ENCODE measurements around the gene ADAP2.
"Not testable (repeated sequence)": the region's sequence is repeated elsewhere in the genome, so short reads cannot be mapped to it uniquely, and the experiment has no call there.

The ADAP2 gene

DNA sequence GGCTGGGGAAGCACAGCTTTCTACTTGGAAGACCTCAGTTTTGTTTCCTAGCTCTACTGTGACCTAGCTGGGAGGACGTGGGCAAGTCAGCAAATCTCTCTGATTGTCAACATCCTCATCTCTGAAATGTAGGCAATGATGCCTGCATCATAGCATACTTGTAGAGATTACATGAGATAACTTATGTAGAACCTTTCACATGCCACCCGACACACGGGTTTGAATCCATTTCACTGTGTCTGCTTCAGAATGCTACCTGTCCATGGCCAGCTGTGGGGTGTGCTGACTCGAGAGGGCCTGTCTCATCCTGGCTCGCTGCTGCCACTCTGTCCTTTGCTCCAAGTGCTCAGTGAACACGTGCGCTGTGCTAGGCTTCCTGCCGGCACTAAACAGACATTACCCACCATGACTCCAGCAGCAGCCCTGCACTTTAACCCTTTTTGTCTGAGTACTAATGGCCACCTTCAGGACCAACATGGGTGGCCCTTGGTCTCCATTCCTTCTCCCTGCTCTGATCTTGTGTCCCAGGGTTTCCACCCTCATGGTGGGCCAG is 7.4 kb downstream of the ADAP2 start:
- no peak for DNase-seq (ENCODE audit: extremely low read depth in 1 of 2, low read depth in 1 of 2)

GRCh38 chr17:30929861-30930260 is 8.1 kb downstream of the ADAP2 start:
- not testable (repeated sequence) for DNase-seq (ENCODE audit: extremely low read depth in 1 of 2, low read depth in 1 of 2)

GRCh38 chr17:30930495-30930894 is 8.8 kb downstream of the ADAP2 start:
- DNase-seq (ENCODE audit: extremely low read depth in 1 of 2, low read depth in 1 of 2) = no peak

GRCh38 chr17:30931582-30931981 is 9.8 kb downstream of the ADAP2 start:
- not testable (repeated sequence) for DNase-seq (ENCODE audit: extremely low read depth in 1 of 2, low read depth in 1 of 2)

DNA sequence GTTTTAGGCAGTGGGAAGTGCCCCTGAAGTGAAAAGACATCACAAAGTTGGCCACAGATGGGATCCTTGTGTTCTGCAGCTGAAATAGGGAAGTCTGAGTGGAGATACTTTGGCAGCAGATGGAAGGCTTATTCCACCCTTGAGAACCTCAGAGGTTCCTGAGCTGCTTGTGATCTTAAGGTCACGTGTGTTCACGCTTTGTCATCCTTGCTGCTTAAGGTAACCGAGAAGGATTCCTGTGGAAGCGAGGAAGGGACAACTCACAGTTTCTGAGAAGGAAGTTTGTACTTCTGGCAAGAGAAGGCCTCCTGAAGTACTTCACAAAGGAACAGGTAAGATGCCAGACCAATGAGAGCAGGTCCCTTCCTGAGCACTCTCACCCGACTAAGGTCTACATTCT is 12.2 kb downstream of the ADAP2 start:
- no peak for DNase-seq (ENCODE audit: extremely low read depth in 1 of 2, low read depth in 1 of 2)

DNA sequence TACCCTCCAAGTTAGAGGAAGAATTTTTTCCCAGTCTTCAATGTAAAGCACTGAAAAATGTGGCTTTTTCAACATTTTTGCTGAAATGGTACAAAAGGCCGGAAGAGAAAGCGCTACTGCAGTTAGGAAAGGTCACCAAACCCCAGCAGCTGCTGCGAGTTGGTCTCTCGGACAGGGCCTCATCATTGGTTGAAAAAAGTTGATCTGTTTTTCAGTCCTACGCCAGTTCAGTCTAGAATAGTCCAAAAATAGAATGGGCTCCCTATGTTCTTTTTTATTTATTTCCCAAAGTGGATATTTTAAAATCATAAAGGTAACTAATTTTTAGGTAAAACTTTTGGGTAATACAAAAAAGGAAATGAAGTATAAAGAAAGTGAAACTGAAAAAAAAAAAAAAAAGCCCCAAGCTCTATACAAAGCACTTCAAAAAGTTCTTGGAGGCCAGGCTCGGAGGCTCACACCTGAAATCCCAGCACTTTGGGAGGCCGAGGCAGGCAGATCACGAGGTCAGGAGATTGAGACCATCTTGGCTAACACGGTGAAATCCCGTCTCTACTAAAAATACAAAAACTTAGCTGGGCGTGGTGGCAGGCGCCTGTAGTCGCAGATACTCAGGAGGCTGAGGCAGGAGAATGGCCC is 17.4 kb downstream of the ADAP2 start:
- DNase-seq (ENCODE audit: extremely low read depth in 1 of 2, low read depth in 1 of 2) = no peak

DNA sequence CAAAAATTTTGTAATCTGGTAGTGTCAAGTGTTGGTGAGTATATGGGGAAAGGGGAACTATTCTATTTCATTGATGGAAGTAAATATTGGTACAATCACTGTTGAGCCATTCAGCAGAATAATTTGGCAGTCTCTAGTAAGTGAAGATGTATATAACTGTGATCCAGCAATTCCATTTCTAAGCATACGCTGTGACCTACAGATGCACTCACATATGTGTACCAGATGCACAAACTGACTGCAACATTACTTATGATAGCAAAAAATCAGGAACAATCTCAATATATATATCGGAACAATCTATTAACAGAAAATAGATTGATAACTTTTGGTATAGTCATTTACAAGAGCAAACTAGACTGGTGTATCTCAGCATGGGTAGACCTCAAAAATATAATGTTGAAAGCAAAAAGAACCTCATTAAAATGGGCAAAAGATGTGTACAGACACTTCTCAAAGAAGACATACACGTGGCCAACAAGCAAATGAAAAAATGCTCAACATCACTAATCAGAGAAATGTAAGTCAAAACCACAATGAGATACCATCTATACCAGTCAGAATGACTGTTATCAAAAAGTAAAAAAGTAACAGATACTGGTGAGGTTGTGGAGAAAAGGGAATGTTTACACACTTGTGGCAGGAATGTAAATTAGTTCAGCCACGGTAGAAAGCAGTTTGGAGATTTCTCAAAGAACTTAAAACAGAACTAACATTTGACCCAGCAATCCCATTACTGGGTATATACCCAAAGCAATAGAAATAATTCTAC is 20.7 kb downstream of the ADAP2 start:
- no peak for DNase-seq (ENCODE audit: extremely low read depth in 1 of 2, low read depth in 1 of 2)

- no peak for DNase-seq (ENCODE audit: extremely low read depth in 1 of 2, low read depth in 1 of 2)
Measured at GRCh38 chr17:30947796-30948195, 26.1 kb downstream of the ADAP2 start.

DNA sequence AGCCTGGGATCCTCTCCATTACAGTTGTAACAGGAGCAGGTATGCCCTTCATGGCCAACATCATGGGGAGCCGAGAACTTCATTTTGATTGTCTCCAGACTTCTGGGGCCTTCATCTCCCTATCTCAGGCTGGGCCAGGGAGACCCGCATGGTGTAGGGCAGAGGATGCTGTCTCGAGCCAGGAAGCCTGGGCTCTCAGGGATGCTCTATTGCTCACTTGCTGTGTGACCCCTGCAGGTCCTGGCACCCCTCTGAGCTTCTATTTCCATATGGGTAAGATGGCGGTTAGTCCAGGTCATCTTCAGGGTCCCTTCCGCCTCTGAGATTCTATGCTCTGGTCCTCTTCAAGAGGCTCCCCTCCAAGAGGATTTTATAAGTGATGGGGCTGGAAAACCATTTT is 28.4 kb downstream of the ADAP2 start:
- no peak for DNase-seq (ENCODE audit: extremely low read depth in 1 of 2, low read depth in 1 of 2)

GRCh38 chr17:30950669-30951399 is 29.1 kb downstream of the ADAP2 start:
- DNase-seq (ENCODE audit: extremely low read depth in 1 of 2, low read depth in 1 of 2) = no peak

- no peak for DNase-seq (ENCODE audit: extremely low read depth in 1 of 2, low read depth in 1 of 2)
Measured at GRCh38 chr17:30952638-30953393, 31.1 kb downstream of the ADAP2 start.

DNA sequence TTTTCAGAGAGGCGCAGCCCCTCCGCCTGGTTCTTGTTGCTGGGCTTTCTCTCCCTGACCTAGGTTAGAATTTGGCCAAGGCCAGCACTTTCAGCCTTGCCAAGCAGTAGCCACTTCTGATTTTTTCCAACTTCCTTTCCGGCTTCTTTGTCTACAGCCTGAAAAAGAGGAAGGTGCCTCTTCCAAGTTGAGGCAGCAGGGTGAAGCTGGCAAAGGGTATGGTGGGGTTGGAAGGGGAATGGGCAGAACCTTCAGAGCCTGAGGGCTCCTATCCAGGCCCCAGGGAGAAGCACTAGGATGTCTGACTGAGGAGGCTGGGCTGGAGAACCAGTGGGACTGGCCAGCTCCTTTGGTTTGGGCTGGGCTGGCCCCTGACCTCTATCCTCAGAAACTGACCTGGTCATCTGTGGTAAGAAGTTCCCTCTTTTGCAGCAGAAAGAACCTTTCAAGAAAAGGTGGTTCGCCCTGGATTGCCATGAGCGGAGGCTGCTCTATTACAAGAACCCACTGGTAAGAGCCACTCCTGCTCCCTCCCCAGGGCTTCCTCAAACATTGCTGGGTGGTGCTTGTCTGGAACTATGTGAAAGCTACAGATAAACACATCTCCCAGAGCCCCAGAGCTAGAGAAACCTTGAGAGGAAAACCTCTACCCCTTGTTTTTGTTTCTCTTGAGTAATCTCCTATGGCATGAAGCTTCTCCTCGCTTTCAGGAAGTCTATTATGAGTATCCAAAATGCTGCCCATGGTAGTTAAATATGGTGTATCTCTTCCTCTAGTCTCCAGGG is 32.5 kb downstream of the ADAP2 start:
- no peak for DNase-seq (ENCODE audit: extremely low read depth in 1 of 2, low read depth in 1 of 2)

DNA sequence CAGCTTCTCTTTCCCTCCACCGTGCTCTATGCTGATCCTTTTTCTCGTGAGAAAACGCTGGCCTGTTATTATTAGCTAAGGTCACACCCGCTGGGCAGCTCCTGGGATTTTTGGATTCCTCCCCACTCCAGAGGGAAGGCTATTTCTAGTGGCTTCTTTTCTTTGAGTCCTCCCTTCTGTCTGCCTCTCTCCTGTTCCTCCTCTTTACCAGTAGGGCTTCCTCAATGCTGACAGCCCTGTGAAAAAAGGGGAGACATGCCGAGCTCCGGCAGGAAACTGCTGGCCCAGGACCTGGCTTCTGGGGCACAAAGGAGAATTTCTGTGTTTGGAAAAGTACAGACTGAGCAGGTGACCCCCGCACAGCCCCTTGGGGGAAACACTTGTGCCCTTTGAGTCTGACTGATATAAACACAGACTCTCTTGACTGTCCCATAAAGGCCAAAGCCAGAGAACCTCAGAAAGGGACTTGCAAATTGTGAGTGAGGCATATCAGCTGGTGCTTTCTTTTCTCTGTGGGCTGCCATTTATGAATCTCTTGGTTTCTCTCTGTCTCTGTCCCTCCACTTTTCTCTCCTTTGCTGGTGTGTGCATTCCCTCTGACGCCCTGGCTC is 35.1 kb downstream of the ADAP2 start:
- DNase-seq (ENCODE audit: extremely low read depth in 1 of 2, low read depth in 1 of 2) = no peak

- DNase-seq (ENCODE audit: extremely low read depth in 1 of 2, low read depth in 1 of 2) = no peak
Measured at GRCh38 chr17:30957741-30958140, 36.0 kb downstream of the ADAP2 start.

DNA sequence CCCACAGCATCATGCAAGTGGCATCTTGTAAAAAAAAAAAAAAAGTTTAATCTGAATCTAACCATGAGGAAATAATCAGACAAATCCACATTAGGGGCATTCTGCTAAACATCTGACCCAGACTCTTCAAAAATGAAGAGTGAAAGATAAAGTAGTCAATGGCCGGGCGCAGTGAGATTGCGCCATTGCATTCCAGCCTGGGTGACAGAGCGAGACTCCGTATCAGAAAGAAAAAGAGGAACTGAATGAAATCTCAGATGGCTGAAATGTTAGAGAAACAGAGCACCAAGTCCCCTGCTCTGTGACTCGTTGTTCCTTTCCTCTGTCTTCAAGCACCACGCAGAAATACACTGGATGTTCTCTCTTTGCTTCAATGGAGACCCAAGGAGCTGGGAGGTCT is 36.4 kb downstream of the ADAP2 start:
- DNase-seq (ENCODE audit: extremely low read depth in 1 of 2, low read depth in 1 of 2) = no peak

DNA sequence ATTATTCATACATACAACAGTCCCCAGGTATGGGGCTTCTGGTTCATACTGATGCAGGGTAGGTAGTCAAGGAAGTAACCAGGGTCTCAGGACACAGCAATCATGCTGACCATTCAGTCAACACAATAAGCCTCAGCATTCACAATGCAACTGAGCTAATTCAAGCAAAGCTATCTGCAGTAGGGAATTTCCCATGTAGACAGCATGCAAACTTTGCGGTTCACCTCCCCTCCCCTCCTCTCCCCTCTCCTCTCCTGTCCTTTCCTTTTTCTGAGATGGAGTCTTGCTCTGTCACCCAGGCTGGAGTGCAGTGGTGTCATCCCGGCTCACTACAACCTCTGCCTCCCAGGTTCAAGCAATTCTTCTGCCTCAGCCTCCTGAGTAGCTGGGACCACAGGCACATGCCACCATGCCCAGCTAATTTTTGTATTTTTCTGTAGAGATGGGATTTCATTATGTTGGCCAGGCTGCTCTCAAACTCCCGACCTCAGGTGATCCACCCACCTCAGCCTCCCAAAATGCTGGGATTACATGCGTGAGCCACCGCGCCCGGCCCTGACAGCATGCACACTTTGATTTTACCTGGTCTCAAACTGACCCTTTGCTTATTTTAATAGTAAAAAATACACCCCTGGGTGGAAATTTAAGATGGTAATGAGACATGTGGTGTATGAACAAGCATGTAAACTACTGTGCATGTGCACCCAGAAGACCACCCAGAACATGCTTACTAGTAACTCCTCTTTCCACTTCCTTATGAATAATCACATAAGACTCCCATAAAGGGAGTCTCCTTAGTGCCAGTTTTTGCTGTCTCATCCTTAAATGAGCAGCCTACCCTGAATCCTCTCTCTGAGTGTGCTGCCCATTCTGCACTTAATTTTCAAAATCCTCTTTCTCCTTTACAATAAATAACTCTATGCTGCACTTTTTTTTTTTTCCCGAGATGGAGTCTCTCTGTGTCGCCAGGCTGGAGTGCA is 39.8 kb downstream of the ADAP2 start:
- DNase-seq (ENCODE audit: extremely low read depth in 1 of 2, low read depth in 1 of 2) = no peak

DNA sequence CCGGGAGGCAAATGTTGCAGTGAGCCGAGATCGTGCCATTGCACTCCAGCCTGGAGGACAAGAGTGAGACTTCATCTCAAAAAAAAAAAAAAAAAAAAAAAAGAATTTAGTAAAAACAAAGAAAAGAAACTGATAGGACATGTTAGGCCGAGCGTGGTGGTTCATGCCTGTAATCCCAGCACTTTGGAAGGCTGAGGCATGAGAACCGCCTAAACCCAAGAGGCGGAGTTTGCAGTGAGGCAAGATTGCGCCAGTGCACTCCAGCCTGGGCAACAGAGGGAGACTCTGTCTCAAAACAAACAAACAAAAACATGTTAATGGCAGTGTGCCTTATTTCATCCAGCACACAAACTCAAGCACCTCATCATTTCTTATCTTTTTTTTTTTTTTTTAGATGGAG is 42.6 kb downstream of the ADAP2 start:
- DNase-seq (ENCODE audit: extremely low read depth in 1 of 2, low read depth in 1 of 2) = not testable (repeated sequence)

DNA sequence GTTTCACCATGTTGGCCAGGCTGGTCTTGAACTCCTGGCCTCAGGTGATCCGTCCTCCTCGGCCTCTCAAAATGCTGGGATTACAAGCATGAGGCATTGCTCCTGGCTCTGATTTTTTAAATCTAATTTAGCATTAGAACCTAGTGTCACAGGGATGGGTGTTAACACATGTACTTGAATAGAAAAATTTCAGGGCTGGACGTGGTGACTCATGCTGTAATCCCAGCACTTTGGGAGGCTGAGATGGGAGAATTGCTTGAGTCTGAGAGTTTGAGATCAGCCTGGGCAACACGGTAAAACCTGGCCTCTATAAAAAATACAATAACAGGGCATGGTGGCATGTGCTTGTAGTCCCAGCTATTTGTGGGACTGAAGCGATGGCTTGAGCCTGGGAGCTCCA is 43.1 kb downstream of the ADAP2 start:
- no peak for DNase-seq (ENCODE audit: extremely low read depth in 1 of 2, low read depth in 1 of 2)

DNA sequence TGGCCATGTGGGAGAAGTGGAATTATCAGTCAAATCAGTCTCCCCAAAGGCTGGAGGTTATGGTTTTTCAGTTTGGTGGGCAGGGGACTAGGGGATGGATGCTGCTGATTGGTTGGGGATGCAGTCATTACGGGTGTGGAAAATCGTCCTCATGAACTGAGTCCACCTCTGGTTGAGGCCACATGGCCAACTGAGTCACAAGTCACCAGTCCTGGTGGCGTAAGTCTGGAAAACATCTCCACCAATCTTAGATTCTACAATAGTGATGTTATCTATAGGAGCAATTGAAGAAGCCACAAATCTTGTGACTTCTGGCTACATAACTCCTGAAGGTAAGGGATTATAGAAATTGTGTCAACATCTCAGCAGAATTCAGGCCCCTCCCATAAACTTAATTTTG is 43.9 kb downstream of the ADAP2 start:
- no peak for DNase-seq (ENCODE audit: extremely low read depth in 1 of 2, low read depth in 1 of 2)

Data from activated CD8-positive, alpha-beta memory T cell treated with anti-CD3 and anti-CD28 coated beads for 1 hour (primary cell).